HK-2 (cell line): ENCODE data around the gene MUC2.

ENCODE experiments used
- DNase-seq: peaks from one replicate; pipeline ENCODE4 v3.0.0-alpha.2; 2018; ENCODE audit not compliant: unreplicated experiment

Gene MUC2

DNA sequence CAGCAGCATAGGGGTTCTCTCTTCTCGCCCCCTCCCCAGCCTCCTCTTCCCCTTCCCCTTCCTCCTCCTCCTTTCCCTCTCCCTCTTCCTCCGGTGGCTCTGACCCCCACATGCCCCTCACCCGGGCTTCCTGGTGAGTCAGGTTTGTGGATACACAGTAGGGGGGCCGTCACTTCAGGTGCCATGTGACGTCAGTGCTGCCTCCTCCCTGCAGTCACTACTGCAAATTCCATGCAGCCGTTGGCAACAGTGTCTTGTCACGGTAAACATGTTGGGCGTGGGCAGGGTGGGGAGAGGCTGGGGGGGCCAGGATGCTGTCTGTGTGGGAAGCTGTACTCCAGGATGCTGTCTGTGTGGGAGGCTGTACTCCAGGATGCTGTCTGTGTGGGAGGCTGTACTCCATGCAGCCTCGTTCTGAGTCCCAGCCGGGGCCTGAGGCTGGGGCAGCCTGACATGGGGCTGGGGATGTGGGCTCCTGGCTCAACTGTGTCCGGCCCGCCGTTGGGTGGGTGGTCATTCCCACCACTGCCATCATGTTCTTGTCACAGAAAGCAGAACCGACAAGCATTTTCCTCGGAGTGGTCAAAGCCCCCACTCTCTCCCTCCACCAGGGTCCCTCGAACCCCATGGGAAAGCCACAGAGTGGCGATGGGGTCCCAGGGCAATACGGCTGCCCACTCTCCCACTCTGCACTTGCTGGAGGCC lies 2.4 kb upstream of the MUC2 start:
- DNase-seq: peak; percentile 29

DNA sequence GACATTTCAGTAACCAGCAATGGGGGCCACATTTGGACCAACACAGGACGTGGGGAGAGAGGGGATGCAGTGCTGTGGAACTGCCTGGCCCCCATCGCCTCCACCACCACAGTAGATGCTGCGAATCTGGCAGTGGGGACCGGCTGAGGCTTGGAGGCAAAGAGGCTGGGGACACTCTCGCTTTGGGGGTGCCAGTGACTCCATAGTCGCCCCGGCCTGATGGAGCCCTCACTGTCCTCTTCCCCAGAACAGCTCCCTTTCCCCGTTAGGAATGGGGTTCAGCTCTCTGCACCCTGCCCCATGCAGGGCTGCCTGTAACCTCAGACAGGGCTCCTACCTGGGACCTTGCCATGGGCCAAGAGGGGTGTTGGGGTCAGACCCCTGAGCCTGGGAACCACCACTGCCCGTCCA lies 1.8 kb upstream of the MUC2 start:
- DNase-seq: no peak

DNA sequence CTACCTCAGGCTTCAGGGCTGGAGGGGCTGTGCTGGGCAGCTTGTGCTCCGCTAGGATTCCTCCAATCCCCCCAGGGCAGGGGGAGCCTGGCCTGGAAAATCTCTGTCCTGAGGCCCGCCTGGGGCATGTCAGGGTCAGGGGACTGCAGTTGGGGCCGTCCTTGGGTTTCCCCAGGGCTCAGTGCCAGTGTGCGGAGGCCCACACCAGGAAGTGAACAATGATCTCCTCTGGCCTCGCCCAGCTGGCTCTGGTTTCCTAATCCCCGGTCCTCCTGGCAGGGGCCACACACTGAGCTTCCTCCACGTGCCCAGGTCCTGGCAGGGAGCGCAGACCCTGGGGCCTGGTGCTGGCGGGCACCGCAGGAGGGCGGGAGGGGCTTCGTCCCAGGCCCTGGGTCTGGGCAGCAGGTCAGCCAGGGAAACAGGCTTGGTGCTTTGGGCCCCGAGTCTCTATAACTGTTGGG lies 1.4 kb upstream of the MUC2 start:
- DNase-seq: peak; percentile 22

DNA sequence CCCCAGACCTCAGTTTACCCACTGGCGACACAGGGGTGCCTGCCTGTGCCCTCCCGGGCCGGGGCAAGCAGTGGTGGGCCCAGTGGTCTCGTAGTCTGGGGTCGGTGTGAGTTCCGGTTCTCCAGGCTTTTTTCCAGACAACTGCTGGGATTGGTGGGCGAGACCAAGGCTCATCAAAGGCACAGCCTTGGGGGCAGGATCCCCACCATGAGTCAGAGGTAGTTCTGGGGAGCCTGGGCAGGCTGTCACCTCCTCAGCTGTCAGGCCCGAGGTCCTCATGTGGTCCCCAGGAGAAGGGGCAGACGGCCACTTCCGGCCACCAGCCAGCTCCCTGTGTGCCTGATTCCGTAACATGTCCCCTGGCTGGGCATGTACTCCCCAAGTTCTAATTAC lies 827 bp upstream of the MUC2 start:
- no peak for DNase-seq

DNA sequence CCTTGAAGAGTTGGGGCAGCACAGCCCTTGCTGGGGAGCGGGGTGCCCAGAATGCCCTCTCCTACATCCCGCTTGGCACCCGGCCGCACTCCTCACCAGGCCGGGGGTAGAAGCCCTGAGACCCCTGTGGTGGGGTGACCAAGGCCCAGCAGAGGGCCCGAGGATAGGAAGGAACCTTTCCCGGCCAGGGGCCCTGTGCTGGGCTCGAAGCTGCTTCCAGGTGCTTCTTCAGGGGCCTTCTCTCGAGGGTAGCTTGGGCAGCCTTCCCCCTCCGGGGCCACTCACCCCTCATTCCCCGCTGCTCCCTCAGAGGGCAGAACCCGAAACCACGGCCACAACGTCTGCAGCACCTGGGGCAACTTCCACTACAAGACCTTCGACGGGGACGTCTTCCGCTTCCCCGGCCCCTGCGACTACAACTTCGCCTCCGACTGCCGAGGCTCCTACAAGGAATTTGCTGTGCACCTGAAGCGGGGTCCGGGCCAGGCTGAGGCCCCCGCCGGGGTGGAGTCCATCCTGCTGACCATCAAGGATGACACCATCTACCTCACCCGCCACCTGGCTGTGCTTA lies 752 bp downstream of the MUC2 start:
- no peak for DNase-seq

DNA sequence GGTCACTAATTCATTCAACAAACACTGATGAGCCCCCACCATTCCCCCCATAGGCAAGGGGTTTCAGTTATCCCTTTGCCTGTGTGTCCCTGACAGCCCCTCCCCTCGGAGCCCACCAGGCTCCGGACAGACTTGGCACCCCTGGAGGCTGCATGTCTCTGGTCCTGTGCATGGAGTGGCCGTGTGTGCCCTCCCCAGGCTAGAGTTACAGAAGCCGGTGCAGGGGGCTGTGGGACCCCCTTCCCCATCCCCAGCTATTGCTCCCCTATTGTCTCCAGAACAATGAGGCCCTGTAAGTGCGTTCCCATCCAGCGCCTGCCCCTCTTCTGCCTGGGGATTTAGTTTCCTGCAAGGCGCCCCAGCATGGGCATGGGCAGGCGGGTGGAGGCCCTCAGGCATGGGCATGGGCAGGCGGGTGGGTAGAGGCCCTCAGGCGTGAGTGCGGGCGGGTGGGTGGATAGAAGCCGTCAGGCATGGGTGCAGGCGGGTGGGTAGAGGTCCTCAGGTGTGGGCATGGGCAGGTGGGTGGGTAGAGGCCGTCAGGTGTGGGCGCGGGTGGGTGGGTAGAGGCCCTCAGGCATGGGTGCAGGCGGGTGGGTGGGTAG lies 1.5 kb downstream of the MUC2 start:
- no peak for DNase-seq

DNA sequence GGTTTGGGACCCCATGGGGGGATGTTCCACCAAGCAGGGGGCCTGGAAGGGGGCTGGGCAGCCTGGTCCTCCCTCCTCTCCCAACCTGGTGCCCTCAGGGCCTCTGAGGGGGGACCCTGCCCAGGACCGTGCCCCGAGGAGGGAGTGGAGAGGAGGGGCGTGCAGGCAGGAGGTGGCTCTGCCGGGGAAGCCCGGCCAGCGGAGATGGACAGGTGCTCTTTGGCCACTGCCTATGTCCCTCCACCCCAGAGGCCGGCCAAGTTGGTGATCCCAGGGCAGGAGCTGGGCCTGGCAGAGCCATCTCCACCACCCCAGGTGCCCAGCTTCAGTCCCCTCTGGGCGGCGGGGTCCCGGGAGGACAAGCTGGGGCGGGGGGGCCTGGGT lies 2.4 kb downstream of the MUC2 start:
- DNase-seq: no peak

DNA sequence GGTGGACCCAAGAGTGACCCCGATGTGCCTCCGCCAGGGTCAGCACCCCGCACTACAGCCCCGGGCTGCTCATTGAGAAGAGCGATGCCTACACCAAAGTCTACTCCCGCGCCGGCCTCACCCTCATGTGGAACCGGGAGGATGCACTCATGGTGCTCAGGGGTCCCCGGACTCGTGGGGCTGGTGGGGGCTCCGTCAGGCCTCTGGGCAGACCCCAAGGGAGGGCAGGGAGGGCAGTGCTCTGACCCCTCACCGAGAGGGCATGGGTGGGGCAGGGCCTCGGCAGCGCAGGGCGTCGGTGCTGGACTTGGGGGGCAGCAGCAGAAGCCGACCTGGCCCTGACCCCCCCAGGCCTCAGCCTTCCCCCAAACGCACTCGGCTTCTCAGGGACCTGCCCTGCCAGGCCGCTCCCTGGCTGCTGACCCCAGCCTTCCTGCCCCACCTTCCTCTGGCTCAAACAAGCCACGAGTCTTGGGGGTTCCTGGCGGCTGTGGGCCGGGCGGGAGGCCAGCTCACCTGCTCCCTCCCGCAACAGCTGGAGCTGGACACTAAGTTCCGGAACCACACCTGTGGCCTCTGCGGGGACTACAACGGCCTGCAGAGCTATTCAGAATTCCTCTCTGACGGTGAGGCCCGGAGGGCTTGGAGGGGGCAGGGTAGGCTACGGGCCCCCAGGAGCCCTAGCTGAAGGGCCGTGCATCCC lies 2.9 kb downstream of the MUC2 start:
- DNase-seq: no peak

DNA sequence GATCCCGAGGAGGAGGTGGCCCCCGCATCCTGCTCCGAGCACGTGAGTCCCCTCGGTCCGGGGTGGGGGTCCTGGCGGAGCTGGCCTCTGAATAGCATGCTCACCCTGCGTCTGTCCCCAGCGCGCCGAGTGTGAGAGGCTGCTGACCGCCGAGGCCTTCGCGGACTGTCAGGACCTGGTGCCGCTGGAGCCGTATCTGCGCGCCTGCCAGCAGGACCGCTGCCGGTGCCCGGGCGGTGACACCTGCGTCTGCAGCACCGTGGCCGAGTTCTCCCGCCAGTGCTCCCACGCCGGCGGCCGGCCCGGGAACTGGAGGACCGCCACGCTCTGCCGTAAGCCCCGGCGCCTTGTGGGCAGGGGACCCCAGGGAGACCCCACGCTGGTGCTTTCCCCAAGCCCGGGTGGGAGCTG lies 3.5 kb downstream of the MUC2 start:
- no peak for DNase-seq

DNA sequence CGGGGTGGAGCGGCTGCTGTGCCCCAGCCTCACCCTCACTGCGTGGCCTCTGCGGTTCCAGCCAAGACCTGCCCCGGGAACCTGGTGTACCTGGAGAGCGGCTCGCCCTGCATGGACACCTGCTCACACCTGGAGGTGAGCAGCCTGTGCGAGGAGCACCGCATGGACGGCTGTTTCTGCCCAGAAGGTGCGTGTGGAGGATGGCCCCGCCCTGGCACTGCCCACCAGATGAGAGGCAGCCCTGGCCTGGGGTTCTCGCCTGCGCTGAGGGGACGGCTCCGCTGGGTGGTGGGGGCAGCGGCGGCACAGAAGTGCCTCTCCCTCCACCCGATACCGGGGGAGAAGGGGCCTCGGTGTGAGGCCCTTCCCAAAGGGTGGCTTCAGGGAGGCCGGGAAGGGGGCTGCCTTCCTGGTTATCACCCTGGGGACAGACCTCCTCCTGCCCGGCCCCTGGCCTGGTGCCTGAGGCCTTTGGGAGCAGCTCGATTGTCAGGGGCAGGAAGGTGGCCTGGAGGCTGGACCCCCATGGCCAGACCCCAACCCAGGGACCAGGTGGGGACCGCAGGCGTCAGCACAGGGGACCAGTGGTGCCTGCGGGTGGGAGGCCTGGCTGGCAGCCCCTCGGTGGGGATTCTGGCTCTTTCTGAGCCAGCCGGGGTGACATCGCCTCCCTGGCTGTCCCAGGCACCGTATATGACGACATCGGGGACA lies 7.1 kb downstream of the MUC2 start:
- no peak for DNase-seq

DNA sequence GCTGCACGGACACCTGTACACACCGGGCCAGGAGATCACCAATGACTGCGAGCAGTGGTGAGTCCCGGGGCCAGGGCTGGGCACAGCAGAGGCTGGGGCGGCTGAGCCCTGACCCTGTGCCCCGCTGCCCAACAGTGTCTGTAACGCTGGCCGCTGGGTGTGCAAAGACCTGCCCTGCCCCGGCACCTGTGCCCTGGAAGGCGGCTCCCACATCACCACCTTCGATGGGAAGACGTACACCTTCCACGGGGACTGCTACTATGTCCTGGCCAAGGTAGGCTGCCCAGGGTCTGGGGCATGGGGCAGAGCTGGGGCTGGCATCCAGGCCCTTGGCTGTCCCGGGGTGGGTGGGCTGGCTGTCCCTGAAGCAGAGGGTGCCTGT lies 7.7 kb downstream of the MUC2 start:
- DNase-seq: no peak

DNA sequence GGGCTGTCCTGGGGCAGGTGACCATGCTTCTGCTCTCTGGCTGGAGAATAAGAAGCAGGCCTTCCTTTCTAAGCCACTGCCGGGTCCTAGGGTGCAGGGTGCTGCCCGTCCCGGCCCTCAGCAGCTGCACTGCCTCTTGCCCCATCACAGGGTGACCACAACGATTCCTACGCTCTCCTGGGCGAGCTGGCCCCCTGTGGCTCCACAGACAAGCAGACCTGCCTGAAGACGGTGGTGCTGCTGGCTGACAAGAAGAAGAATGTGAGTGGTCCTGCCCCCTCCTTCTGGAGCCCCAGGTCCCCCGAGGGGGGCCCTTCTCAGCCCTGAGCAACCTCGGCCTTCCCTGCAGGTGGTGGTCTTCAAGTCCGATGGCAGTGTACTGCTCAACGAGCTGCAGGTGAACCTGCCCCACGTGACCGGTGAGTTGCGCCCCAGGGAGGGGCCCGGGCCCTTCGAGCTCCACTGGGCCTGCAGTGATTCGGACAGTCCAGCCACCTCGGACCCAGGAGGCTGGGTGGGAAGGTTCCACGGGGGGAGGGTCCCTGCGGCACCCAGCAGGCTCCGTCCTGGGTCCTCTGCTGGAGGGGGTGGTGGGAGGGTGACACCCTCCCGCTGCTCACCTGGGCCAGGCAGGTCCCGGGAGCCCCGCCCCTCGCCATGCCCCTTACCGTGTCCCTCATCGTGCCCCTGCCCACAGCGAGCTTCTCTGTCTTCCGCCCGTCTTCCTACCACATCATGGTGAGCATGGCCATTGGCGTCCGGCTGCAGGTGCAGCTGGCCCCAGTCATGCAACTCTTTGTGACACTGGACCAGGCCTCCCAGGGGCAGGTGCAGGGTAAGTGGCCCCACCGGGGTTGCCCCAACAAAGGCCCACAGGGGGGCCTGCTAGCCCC lies 8.3 kb downstream of the MUC2 start:
- no peak for DNase-seq

DNA sequence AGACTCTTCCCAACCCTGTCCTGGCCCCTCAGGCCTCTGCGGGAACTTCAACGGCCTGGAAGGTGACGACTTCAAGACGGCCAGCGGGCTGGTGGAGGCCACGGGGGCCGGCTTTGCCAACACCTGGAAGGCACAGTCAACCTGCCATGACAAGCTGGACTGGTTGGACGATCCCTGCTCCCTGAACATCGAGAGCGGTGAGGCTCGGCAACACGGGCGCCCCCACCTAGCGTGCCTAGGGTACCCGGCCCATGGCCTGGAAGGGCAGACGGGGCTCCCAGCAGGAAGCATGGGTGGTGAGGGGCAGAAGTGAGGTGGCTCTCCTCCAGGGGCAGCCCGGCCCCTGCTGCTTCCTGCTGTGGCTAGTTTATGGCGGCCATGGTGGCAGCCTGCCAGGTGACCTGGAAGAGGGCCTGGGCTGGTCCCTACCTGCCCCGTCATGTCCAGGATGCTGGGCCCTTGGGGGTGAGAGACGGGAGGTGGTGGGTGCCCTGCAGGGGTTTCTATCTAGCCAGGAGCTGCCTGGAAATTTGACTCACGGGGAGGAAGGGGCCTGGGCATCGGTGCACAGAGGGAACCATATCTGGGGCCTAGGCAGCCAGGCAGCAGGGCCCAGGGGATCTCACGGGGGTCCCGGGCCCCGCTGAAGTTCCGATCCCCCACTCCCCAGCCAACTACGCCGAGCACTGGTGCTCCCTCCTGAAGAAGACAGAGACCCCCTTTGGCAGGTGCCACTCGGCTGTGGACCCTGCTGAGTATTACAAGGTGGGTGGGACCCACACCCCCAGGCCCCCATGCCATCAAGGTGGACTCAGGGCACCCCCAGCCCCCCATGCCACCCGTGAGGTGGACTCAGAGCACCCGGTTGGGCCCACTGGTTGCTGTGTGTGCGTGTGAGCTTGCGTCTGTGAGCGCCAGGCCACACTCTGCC lies 9.2 kb downstream of the MUC2 start:
- no peak for DNase-seq

DNA sequence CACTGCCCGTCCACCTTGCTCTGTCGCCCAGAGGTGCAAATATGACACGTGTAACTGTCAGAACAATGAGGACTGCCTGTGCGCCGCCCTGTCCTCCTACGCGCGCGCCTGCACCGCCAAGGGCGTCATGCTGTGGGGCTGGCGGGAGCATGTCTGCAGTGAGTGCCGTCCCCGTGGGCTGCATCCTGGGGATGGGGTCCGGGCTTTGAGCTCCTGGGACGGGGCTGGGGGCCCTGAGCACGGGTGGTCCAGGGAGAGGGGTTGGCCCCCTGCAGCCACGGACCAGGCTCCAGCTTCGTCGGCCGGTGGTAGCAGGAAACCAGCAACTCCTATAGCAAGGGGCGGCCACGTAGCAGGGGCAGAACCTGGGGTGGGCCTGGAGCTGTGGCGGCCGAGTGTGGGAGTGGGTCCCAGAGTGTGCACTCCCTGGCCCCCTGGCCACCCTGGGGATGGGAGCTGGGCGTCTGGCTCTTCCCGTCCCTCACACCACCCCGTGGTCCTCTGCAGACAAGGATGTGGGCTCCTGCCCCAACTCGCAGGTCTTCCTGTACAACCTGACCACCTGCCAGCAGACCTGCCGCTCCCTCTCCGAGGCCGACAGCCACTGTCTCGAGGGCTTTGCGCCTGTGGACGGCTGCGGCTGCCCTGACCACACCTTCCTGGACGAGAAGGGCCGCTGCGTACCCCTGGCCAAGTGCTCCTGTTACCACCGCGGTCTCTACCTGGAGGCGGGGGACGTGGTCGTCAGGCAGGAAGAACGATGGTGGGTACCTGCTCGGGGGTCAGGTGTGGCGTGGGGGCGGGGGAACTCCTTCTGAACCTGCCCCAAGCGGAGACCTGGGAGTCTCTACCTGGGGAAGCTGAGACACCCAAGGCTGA lies 10.1 kb downstream of the MUC2 start:
- no peak for DNase-seq

DNA sequence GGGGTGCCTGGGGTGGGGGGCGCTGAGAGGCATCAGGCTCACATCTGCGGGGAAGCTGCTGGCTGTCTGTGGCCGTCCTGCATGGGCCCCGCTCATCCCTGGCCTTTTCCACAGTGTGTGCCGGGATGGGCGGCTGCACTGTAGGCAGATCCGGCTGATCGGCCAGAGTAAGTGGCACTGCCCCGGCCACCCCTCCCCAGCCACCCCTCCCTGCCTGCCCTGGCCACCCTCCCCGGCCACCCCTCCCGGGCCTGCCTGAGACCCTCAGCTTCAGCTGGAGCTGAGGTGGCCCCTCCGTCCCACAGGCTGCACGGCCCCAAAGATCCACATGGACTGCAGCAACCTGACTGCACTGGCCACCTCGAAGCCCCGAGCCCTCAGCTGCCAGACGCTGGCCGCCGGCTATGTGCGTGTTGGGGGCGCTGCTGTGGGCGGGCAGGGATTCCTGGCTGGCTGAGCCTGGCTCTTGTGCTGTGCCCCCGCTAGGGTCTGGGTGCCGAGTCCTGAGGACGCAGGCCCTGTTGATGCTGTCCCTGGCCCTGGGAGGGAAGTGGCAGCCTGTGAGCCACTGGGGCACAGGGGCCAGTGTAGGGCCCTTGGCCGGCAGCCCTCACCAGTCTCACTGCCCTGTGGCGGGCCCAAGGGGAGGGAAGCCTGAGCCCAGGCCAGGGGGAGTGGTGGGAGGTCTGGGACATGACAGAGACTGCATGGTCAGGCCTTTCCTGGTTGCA lies 10.9 kb downstream of the MUC2 start:
- DNase-seq: no peak

DNA sequence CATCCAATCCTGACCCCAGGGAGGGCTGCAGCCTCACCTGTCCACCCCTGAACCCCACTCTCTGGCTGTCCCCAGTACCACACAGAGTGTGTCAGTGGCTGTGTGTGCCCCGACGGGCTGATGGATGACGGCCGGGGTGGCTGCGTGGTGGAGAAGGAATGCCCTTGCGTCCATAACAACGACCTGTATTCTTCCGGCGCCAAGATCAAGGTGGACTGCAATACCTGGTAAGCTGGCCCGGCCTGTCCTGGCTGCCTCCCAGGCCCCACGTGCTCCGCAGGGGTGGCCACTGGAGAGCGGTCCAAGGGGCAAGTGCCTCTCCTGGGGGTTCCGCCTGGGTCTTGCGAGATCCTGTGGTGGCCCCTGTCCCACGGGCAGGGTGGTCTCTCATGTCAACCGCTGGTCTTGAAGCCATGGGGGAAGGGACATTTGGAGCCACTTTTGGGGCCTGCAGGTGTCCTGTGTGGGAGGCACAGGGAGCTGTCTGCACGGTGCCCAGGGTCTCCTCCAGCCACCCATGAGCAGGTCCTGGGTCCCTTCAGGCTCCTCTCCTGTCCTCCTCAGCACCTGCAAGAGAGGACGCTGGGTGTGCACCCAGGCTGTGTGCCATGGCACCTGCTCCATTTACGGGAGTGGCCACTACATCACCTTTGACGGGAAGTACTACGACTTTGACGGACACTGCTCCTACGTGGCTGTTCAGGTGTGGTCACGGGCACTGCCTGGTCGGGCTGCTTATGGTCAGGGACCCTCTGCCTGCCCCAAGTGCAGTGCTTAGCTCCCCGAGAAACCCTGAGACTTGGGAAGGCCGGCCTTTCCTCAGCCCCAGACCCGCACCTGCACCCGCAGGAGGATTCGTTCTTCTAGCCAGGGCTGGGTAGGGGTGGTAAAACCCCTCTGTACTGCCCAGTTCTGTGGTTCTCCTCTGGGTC lies 11.8 kb downstream of the MUC2 start:
- no peak for DNase-seq

DNA sequence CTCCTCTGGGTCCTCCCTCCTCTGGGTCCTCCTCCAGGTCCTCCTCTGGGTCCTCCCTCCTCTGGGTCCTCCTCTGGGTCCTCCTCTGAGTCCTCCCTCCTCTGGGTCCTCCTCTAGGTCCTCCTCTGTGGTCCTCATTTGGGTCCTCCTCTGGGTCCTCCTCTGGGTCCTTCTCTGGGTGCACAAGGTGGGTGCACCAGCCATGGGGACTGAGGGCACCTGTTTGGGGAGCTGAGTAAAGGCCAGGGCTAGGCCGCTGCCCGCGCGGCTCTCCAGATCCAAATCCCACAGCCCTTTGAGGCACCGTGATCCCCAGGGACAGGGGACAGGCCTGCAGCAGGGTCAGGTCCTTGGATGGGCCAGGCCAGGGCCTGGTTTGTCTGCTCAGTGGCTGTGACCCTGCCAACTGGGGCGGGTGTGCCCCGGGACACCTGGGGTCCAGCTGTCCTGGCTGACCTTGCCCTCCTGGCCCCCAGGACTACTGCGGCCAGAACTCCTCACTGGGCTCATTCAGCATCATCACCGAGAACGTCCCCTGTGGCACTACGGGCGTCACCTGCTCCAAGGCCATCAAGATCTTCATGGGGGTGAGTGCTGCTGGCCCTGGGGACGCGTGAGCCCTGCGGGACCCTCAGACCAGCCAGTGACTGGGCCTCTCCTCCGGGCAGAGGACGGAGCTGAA lies 12.7 kb downstream of the MUC2 start:
- DNase-seq: no peak
